Retina (tissue), 1 donor: ENCODE measurements around the gene FRAS1.
A peak's percentile ranks its signal among the peaks of the same experiment; 100 is the strongest.
"Not testable (repeated sequence)": the region's sequence is repeated elsewhere in the genome, so short reads cannot be mapped to it uniquely, and the experiment has no call there.

Experiments used
- DNase-seq: peaks from one replicate; pipeline ENCODE4 v3.0.0-alpha.2; 2016

FRAS1 gene

GRCh38 chr4:78293821-78294301 is 236.7 kb downstream of the FRAS1 start:
- peak; percentile 21 for DNase-seq

GRCh38 chr4:78296261-78296660 is 239.1 kb downstream of the FRAS1 start:
- DNase-seq, result no peak

- DNase-seq, result no peak
These were observed 240.1 kb downstream of the FRAS1 start for GRCh38 chr4:78297116-78297800.

GRCh38 chr4:78298618-78299017 is 241.5 kb downstream of the FRAS1 start:
- DNase-seq, result no peak

GRCh38 chr4:78299565-78299972 is 242.4 kb downstream of the FRAS1 start:
- DNase-seq, result no peak

- DNase-seq, result not testable (repeated sequence)
These were observed 250.1 kb downstream of the FRAS1 start for GRCh38 chr4:78307263-78307662.

GRCh38 chr4:78308517-78308916 is 251.4 kb downstream of the FRAS1 start:
- no peak for DNase-seq

GRCh38 chr4:78309352-78309751 is 252.2 kb downstream of the FRAS1 start:
- DNase-seq, result no peak

GRCh38 chr4:78310007-78310739 is 253.1 kb downstream of the FRAS1 start:
- no peak for DNase-seq

GRCh38 chr4:78310740-78311115 is 253.6 kb downstream of the FRAS1 start:
- DNase-seq, result no peak

GRCh38 chr4:78311306-78311705 is 254.2 kb downstream of the FRAS1 start:
- no peak for DNase-seq

- DNase-seq, result no peak
These were observed 256.0 kb downstream of the FRAS1 start for GRCh38 chr4:78312989-78313753.

GRCh38 chr4:78313754-78314120 is 256.6 kb downstream of the FRAS1 start:
- DNase-seq, result no peak

- no peak for DNase-seq
These were observed 261.0 kb downstream of the FRAS1 start for GRCh38 chr4:78318126-78318525.

- no peak for DNase-seq
These were observed 263.3 kb downstream of the FRAS1 start for GRCh38 chr4:78320349-78320935.

GRCh38 chr4:78322032-78322431 is 264.9 kb downstream of the FRAS1 start:
- no peak for DNase-seq

- DNase-seq, result no peak
These were observed 266.3 kb downstream of the FRAS1 start for GRCh38 chr4:78323439-78323838.

GRCh38 chr4:78324625-78325024 is 267.5 kb downstream of the FRAS1 start:
- DNase-seq, result no peak

- DNase-seq, result no peak
These were observed 268.4 kb downstream of the FRAS1 start for GRCh38 chr4:78325271-78326157.

- not testable (repeated sequence) for DNase-seq
These were observed 271.5 kb downstream of the FRAS1 start for GRCh38 chr4:78328591-78328990.

GRCh38 chr4:78331186-78331585 is 274.1 kb downstream of the FRAS1 start:
- DNase-seq, result no peak

- DNase-seq, result no peak
These were observed 274.8 kb downstream of the FRAS1 start for GRCh38 chr4:78331965-78332364.
